Dendritic cell treated with granulocyte-macrophage colony-stimulating factor and Interleukin-4, amounts not matched to agents 40 ng/mL and 50 ng/mL, for 4 days (primary cell): Measurements from ENCODE around the gene TRPM5.

Source experiments
- H3K27ac Mint-ChIP-seq: one replicate; pipeline ENCODE4 v1.8.0; 2022; ENCODE audit warnings: mild to moderate bottlenecking, mixed read lengths
- H3K27me3 Mint-ChIP-seq: one replicate; pipeline ENCODE4 v1.8.0; 2022; ENCODE audit warnings: mild to moderate bottlenecking, mixed read lengths
- H3K36me3 Mint-ChIP-seq: one replicate; pipeline ENCODE4 v1.8.0; 2022; ENCODE audit warnings: low read depth, mixed read lengths
- H3K4me1 Mint-ChIP-seq: one replicate; pipeline ENCODE4 v1.8.0; 2022; ENCODE audit warnings: low read depth, mixed read lengths
- H3K4me3 Mint-ChIP-seq: one replicate; pipeline ENCODE4 v1.8.0; 2022; ENCODE audit warnings: mild to moderate bottlenecking, moderate library complexity, mixed read lengths
- H3K9me3 Mint-ChIP-seq: one replicate; pipeline ENCODE4 v1.8.0; 2022; ENCODE audit warnings: mixed read lengths
- intact Hi-C: fragments of 100-400 bp; cut with micrococcal nuclease; formaldehyde crosslinking; loops from one replicate; pipeline ENCODE4 v1.15.0; 2022

The TRPM5 gene

GRCh38 chr11:2409611-2410468 is 34.5 kb downstream of the TRPM5 start:
- Mint-ChIP-seq H3K9me3 (no peaks in the 10 kb centered on the region), H3K27me3 (peaks cover 19% of the 10 kb centered on the region), H3K27ac (no peak overlapping the region), H3K4me3 (no peak overlapping the region), H3K4me1 (no peaks in the 10 kb centered on the region), H3K36me3 (no peaks in the 10 kb centered on the region)
- intact Hi-C loops: no loop called here

GRCh38 chr11:2409126-2409525 is 35.2 kb downstream of the TRPM5 start:
- intact Hi-C loops: no loop called here
- no peak overlapping the region for H3K27ac Mint-ChIP-seq
- peaks cover 7% of the 10 kb centered on the region for H3K36me3 Mint-ChIP-seq
- peaks cover 19% of the 10 kb centered on the region for H3K27me3 Mint-ChIP-seq
- H3K4me3 Mint-ChIP-seq: no peak overlapping the region
- H3K4me1 Mint-ChIP-seq: no peaks in the 10 kb centered on the region
- H3K9me3 Mint-ChIP-seq: no peaks in the 10 kb centered on the region

- H3K9me3 Mint-ChIP-seq: no peaks in the 10 kb centered on the region
- H3K27me3 Mint-ChIP-seq: peaks cover 19% of the 10 kb centered on the region
- no peak overlapping the region for H3K4me3 Mint-ChIP-seq
- H3K27ac Mint-ChIP-seq: no peak overlapping the region
- H3K36me3 Mint-ChIP-seq: peaks cover 12% of the 10 kb centered on the region
- H3K4me1 Mint-ChIP-seq: no peaks in the 10 kb centered on the region
- intact Hi-C loops: no loop called here
Measured at GRCh38 chr11:2408671-2409070, 35.6 kb downstream of the TRPM5 start.

- peaks cover under 1% of the 10 kb centered on the region for H3K4me1 Mint-ChIP-seq
- no peak overlapping the region for H3K4me3 Mint-ChIP-seq
- peaks cover 29% of the 10 kb centered on the region for H3K36me3 Mint-ChIP-seq
- H3K27me3 Mint-ChIP-seq: peaks cover 11% of the 10 kb centered on the region
- intact Hi-C loops: no loop called here
- H3K9me3 Mint-ChIP-seq: no peaks in the 10 kb centered on the region
- no peak overlapping the region for H3K27ac Mint-ChIP-seq
Measured at GRCh38 chr11:2406878-2407410, 37.4 kb downstream of the TRPM5 start.

GRCh38 chr11:2406451-2406850 is 37.9 kb downstream of the TRPM5 start:
- no peak overlapping the region for H3K27ac Mint-ChIP-seq
- no peak overlapping the region for H3K4me3 Mint-ChIP-seq
- peaks cover 31% of the 10 kb centered on the region for H3K36me3 Mint-ChIP-seq
- H3K27me3 Mint-ChIP-seq: peaks cover 11% of the 10 kb centered on the region
- peaks cover 5% of the 10 kb centered on the region for H3K4me1 Mint-ChIP-seq
- no peaks in the 10 kb centered on the region for H3K9me3 Mint-ChIP-seq
- intact Hi-C loops: no loop called here

- H3K27ac Mint-ChIP-seq: no peak overlapping the region
- H3K9me3 Mint-ChIP-seq: no peaks in the 10 kb centered on the region
- intact Hi-C loops: loop anchor here (5.0 kb wide), 1 partner anchor 212 kb away; no protein-coding TSS in a partner anchor
- H3K27me3 Mint-ChIP-seq: peaks cover 5% of the 10 kb centered on the region
- H3K4me1 Mint-ChIP-seq: peaks cover 9% of the 10 kb centered on the region
- peaks cover 40% of the 10 kb centered on the region for H3K36me3 Mint-ChIP-seq
- H3K4me3 Mint-ChIP-seq: no peak overlapping the region
Measured at GRCh38 chr11:2404735-2405196, 39.5 kb downstream of the TRPM5 start.

- H3K27ac Mint-ChIP-seq: no peak overlapping the region
Measured at GRCh38 chr11:2402890-2403645, 41.2 kb downstream of the TRPM5 start.

GRCh38 chr11:2402106-2402505 is 42.2 kb downstream of the TRPM5 start:
- no peaks in the 10 kb centered on the region for H3K9me3 Mint-ChIP-seq
- H3K27me3 Mint-ChIP-seq: no peaks in the 10 kb centered on the region
- H3K4me1 Mint-ChIP-seq: peaks cover 31% of the 10 kb centered on the region
- H3K27ac Mint-ChIP-seq: no peak overlapping the region
- peak overlapping the region; percentile 95 for H3K4me3 Mint-ChIP-seq
- intact Hi-C loops: loop anchor here (5.0 kb wide), 1 partner anchor 210 kb away; no protein-coding TSS in a partner anchor
- peaks cover 56% of the 10 kb centered on the region for H3K36me3 Mint-ChIP-seq

More at GRCh38 chr11:2402890-2403645, 41.2 kb downstream of the TRPM5 start:
- Mint-ChIP-seq H3K36me3 (peaks cover 46% of the 10 kb centered on the region), H3K9me3 (no peaks in the 10 kb centered on the region), H3K4me3 (no peak overlapping the region), H3K27me3 (peaks cover 2% of the 10 kb centered on the region), H3K4me1 (peaks cover 24% of the 10 kb centered on the region)
- intact Hi-C loops: loop anchor here (5.0 kb wide), 1 partner anchor 211 kb away; no protein-coding TSS in a partner anchor

GRCh38 chr11:2401436-2401984 is 42.8 kb downstream of the TRPM5 start:
- H3K27ac Mint-ChIP-seq: peak overlapping the region; percentile 93
- intact Hi-C loops: loop anchor here (2.0 to 5.0 kb wide), 2 partner anchors 21 to 209 kb away; no protein-coding TSS in a partner anchor
- peaks cover 33% of the 10 kb centered on the region for H3K4me1 Mint-ChIP-seq
- H3K27me3 Mint-ChIP-seq: no peaks in the 10 kb centered on the region
- H3K4me3 Mint-ChIP-seq: peak overlapping the region; percentile 95
- H3K9me3 Mint-ChIP-seq: no peaks in the 10 kb centered on the region
- H3K36me3 Mint-ChIP-seq: peaks cover 62% of the 10 kb centered on the region

GRCh38 chr11:2400762-2401435 is 43.4 kb downstream of the TRPM5 start:
- intact Hi-C loops: loop anchor here (1.0 to 5.0 kb wide), 4 partner anchors 20 to 209 kb away; partner anchors contain the start of gene C11orf21
- H3K4me3 Mint-ChIP-seq: peak overlapping the region; percentile 95
- peaks cover 68% of the 10 kb centered on the region for H3K36me3 Mint-ChIP-seq
- H3K9me3 Mint-ChIP-seq: no peaks in the 10 kb centered on the region
- H3K27me3 Mint-ChIP-seq: no peaks in the 10 kb centered on the region
- peaks cover 33% of the 10 kb centered on the region for H3K4me1 Mint-ChIP-seq
- peak overlapping the region; percentile 93 for H3K27ac Mint-ChIP-seq

GRCh38 chr11:2400069-2400761 is 44.1 kb downstream of the TRPM5 start, which contains the start of gene TSSC4:
Gene TSSC4, plus strand, starts transcription at chr11:2400750. Its CDS starts 1,884 bp downstream, at chr11:2402634.
- intact Hi-C loops: loop anchor here (1.0 to 5.0 kb wide), 4 partner anchors 19 to 208 kb away; partner anchors contain the start of gene C11orf21
- peak within 1 kb of the TSS; percentile 95 for H3K4me3 Mint-ChIP-seq
- peaks cover 33% of the 10 kb centered on the region for H3K4me1 Mint-ChIP-seq
- H3K36me3 Mint-ChIP-seq: peaks cover 75% of the 10 kb centered on the region
- no peaks in the 10 kb centered on the region for H3K27me3 Mint-ChIP-seq
- H3K9me3 Mint-ChIP-seq: no peaks in the 10 kb centered on the region
- H3K27ac Mint-ChIP-seq: peak within 1 kb of the TSS; percentile 93

- Mint-ChIP-seq H3K4me3 (peak overlapping the region; percentile 95), H3K9me3 (no peaks in the 10 kb centered on the region), H3K27me3 (no peaks in the 10 kb centered on the region), H3K27ac (peak overlapping the region; percentile 93), H3K4me1 (peaks cover 33% of the 10 kb centered on the region), H3K36me3 (peaks cover 78% of the 10 kb centered on the region)
- intact Hi-C loops: loop anchor here (1.0 to 5.0 kb wide), 4 partner anchors 19 to 207 kb away; partner anchors contain the start of gene C11orf21
Measured at GRCh38 chr11:2399488-2400068, 44.7 kb downstream of the TRPM5 start.
